GM12878 (cell line): ENCODE data around the gene AKAP17A. TPM values are rescaled to one million over a fixed set of nuclear protein-coding genes. Genes with fewer than 3 reads are reported as not detected.

Source experiments
- ATAC-seq: fragments of 200-7000 bp; cut with Tn5 transposase; 3 replicates; pipeline ENCODE4 v1.9.1; 2020; ENCODE audit warnings: mild to moderate bottlenecking, moderate library complexity
- BruUV-seq: library from RNA; stranded (reverse); fragments of 400-500 nt; replicated peaks from 2 replicates; lab custom pipeline; 2021; lab: Mats Ljungman, UMichigan
- CTCF ChIA-PET: fragments of 300-600 bp; sonication (Branson Sonifier 250); formaldehyde crosslinking; extraction: SDS; loops from one replicate; lab custom pipeline; 2021; ENCODE audit warnings: inconsistent platforms; lab: Yijun Ruan, JAX
- POLR2A ChIA-PET: fragments of 350-600 bp; formaldehyde crosslinking; extraction: SDS; loops from one replicate; lab custom pipeline; 2021; ENCODE audit warnings: inconsistent platforms; lab: Charles Lee
- RAD21 ChIA-PET: fragments of 300-600 bp; sonication (Branson Sonifier 250); formaldehyde crosslinking; loops from one replicate; lab custom pipeline; 2023; ENCODE audit warnings: antibody characterized with exemption; ENCODE audit not compliant: unreplicated experiment; lab: Charles Lee
- SMC1A ChIA-PET: fragments of 300-600 bp; sonication (Branson Sonifier 250); formaldehyde crosslinking; loops from one replicate; lab custom pipeline; 2023; ENCODE audit not compliant: unreplicated experiment, uncharacterized antibody; lab: Charles Lee
- DNase-seq: peaks from one replicate; pipeline ENCODE4 v3.0.0-alpha.2; 2011; ENCODE audit warnings: low read depth, low spot score
- FAIRE-seq: peaks from 3 replicates; lab custom pipeline; 2011; peaks lifted over from hg19 to GRCh38; lab: Jason Lieb, UNC
- H2AFZ ChIP-seq: 2 replicates; pipeline ENCODE4 v1.6.0; 2011; ENCODE audit warnings: low read depth, low read length, control low read depth; ENCODE audit not compliant: control insufficient read depth
- H3K27ac ChIP-seq: 2 replicates; pipeline ENCODE4 v1.5.1; 2011; ENCODE audit warnings: control low read depth; ENCODE audit not compliant: control insufficient read depth, insufficient read depth
- H3K27me3 ChIP-seq, 2 experiments: replicated peaks in 1 of 2; 2 replicates each; pipeline versions ENCODE4 v1.6.0 to v1.6.1; 2011; ENCODE audit warnings: low read length in 1 of 2; ENCODE audit not compliant: control insufficient read depth in 2 of 2, insufficient read depth in 2 of 2
- H3K36me3 ChIP-seq, 2 experiments: 2 replicates each; pipeline ENCODE4 v1.5.1; 2011; ENCODE audit warnings: low read length in 1 of 2; ENCODE audit not compliant: control insufficient read depth in 2 of 2, insufficient read depth in 2 of 2
- H3K4me1 ChIP-seq: 2 replicates; pipeline ENCODE4 v1.6.1; 2011; ENCODE audit warnings: mild to moderate bottlenecking, low read length, moderate library complexity, mixed read lengths; ENCODE audit not compliant: control insufficient read depth, insufficient read depth
- H3K4me2 ChIP-seq: 2 replicates; pipeline ENCODE4 v1.6.0; 2011; ENCODE audit warnings: control low read depth; ENCODE audit not compliant: control insufficient read depth, insufficient read depth
- H3K4me3 ChIP-seq: fragments of 200-600 bp; sonication (generic); 2 replicates; pipeline ENCODE4 v1.5.1; 2016
- H3K79me2 ChIP-seq: 2 replicates; pipeline ENCODE4 v1.6.0; 2011; ENCODE audit warnings: low read length; ENCODE audit not compliant: control insufficient read depth, insufficient read depth
- H3K9ac ChIP-seq: 2 replicates; pipeline ENCODE4 v1.8.0; 2011; ENCODE audit warnings: low read length, control low read depth, mixed read lengths; ENCODE audit not compliant: control insufficient read depth, insufficient read depth
- H3K9me3 ChIP-seq: replicated peaks from 3 replicates; pipeline ENCODE4 v1.5.1; 2011; ENCODE audit warnings: mild to moderate bottlenecking, low read length; ENCODE audit not compliant: control insufficient read depth, insufficient read depth
- H4K20me1 ChIP-seq: 2 replicates; pipeline ENCODE4 v1.6.0; 2011; ENCODE audit not compliant: control insufficient read depth, insufficient read depth
- BHLHE40 ChIP-seq, 2 experiments: fragments of 450-650 bp in 1 of 2; IDR thresholded peaks; 2 replicates each; pipeline ENCODE4 v1.6.1; 2011 to 2017; ENCODE audit warnings: low read depth in 2 of 2, borderline replicate concordance in 1 of 2, improper control_type of control experiment in 1 of 2, low read length in 1 of 2, mild to moderate bottlenecking in 1 of 2
- CBX5 ChIP-seq: sonication (generic); IDR thresholded peaks from 2 replicates; pipeline ENCODE4 v1.6.1; 2016; ENCODE audit warnings: low read depth, moderate library complexity, mild to moderate bottlenecking, inconsistent platforms
- EGR1 ChIP-seq, 2 experiments: IDR thresholded peaks; 1 replicate in 1 of 2; 2 replicates in 1 of 2; pipeline ENCODE4 v1.6.1; 2011 to 2012; ENCODE audit warnings: low read depth in 2 of 2, low read length in 2 of 2, borderline replicate concordance in 1 of 2, mild to moderate bottlenecking in 1 of 2, moderate library complexity in 1 of 2
- JUNB ChIP-seq: IDR thresholded peaks from 2 replicates; pipeline ENCODE4 v1.6.1; 2016; ENCODE audit warnings: antibody characterized with exemption, mild to moderate bottlenecking
- NR2C2 ChIP-seq: IDR thresholded peaks from 2 replicates; pipeline ENCODE4 v1.6.1; 2011; ENCODE audit warnings: borderline replicate concordance, low read depth; ENCODE audit not compliant: control insufficient read depth, insufficient read length
- PAX5 ChIP-seq: IDR thresholded peaks from 2 replicates; pipeline ENCODE4 v1.6.1; 2011; ENCODE audit warnings: low read depth, low read length, borderline replicate concordance
- RFX5 ChIP-seq: IDR thresholded peaks from 2 replicates; pipeline ENCODE4 v1.6.1; 2011; ENCODE audit warnings: low read depth, low read length, improper control_type of control experiment
- SREBF2 ChIP-seq: IDR thresholded peaks from 2 replicates; pipeline ENCODE4 v1.6.1; 2012; ENCODE audit warnings: mild to moderate bottlenecking, low read length
- TBL1XR1 ChIP-seq: IDR thresholded peaks from 2 replicates; pipeline ENCODE4 v1.6.1; 2012; ENCODE audit warnings: low read depth, low read length, improper control_type of control experiment
- TCF7 ChIP-seq: IDR thresholded peaks from 2 replicates; pipeline ENCODE4 v1.6.1; 2014; ENCODE audit warnings: antibody characterized with exemption, borderline replicate concordance
- WGBS: methylation state at CpG from one replicate; pipeline ENCODE4 v1.1.6; 2016; ENCODE audit warnings: low lambda C conversion rate; ENCODE audit not compliant: insufficient replicate concordance, insufficient coverage; ENCODE audit errors: missing lambda C conversion rate; 5-methylcytosine and 5-hydroxymethylcytosine counted together
- in situ Hi-C: fragments of 300-500 bp; cut with MboI; formaldehyde crosslinking; loops from 9 replicates; pipeline ENCODE4 v1.14.3; 2018; ENCODE audit warnings: mixed read lengths
- intact Hi-C: fragments of 100-400 bp; cut with micrococcal nuclease; formaldehyde crosslinking; loops from one replicate; pipeline ENCODE4 v1.14.2; 2022; ENCODE audit not compliant: unreplicated experiment
- polyA plus RNA-seq, 11 experiments: library from polyadenylated mRNA; depleted of rRNA in 4 of 11; unstranded in 6 of 11; stranded (reverse) in 5 of 11; fragments of >200 nt; fragmentation: Nextera tagmentation in 4 of 11; fragmentation: Illumina TruSeq in 1 of 11; extraction: Ambion mirVana in 4 of 11; extraction: Trizol in 1 of 11; gene quantifications; 1 replicate in 1 of 11; 2 replicates in 10 of 11; pipeline versions ENCODE4 v1.2.1 to v1.2.3, GENCODE V29; 2011 to 2016; ENCODE audit warnings: inconsistent platforms in 2 of 11, missing spikeins in 2 of 11, low read depth in 1 of 11
- total RNA-seq, 4 experiments: library from RNA; depleted of rRNA in 3 of 4; stranded (reverse); fragments of >200 nt in 3 of 4; fragmentation: Illumina TruSeq in 1 of 4; extraction: Trizol in 1 of 4; gene quantifications; 2 replicates each; pipeline versions ENCODE4 v1.2.1 to v1.2.3, GENCODE V29; 2013 to 2021
- TF ChIP-seq, protein P1 (sequence below): IDR thresholded peaks from 2 replicates; pipeline ENCODE4 v1.6.1; 2012; ENCODE audit warnings: low read depth, low read length, improper control_type of control experiment
- TF ChIP-seq, protein P2 (sequence below): fragments of 450-650 bp; IDR thresholded peaks from 2 replicates; pipeline ENCODE4 v1.6.1; 2017; ENCODE audit warnings: antibody characterized with exemption, mild to moderate bottlenecking, moderate library complexity
- TF ChIP-seq, protein P3 (sequence below): IDR thresholded peaks from 2 replicates; pipeline ENCODE4 v1.6.1; 2012; ENCODE audit warnings: low read length, inconsistent platforms

AKAP17A gene
- total and polyA plus RNA-seq, 10 of the 15 experiments (the other 5 are each of a cell fraction or from before 2014, with no cell fraction given) = 3.0 to 55.8 (median 25.5) TPM

DNA sequence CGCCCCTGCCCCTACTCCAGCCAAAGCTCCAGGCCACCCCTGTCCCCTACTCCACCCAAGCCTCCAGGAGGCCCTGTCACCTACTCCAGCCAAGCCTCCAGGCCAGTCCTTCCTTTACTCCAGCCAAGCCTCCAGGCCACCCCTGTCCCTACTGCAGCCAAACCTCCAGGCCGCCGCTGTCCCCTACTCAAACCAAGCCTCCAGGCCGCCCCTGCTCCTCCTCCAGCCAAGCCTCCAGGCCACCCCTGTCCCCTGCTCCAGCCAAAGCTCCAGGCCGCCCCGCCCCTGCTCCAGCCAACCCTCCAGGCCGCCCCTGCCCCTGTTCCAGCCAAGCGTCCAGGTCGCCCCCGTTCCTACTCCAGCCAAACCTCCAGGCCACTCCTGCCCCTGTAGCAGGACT is 18.4 kb downstream of the AKAP17A start:
- SMC1A ChIA-PET = no interaction called here
- intact Hi-C loops = no loop called here

DNA sequence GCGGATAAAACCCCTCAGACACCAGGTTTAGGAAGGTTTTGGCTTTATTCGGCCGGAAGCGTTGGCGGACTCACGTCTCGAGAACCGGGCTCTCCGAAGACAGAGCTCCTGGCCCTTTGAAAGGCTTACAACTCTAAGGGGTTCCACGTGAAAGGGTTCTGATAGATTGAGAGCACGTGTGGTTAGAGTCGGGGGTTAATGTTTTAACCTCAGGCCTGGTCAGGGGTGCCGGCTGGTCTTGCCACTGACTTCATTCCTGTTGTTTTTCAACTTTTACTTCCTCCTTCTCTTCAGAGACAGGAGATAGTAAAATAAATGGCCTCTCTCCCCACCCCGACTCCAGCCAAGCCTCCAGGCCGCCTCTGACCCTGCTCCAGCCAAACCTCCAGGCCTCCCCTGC is 18.8 kb downstream of the AKAP17A start:
- H3K27me3 ChIP-seq = no peaks in the 10 kb centered on the region; a peak in 1 of 4 replicates
- peak; percentile 69 for ATAC-seq
- H4K20me1 ChIP-seq = no peaks in the 10 kb centered on the region
- no peak overlapping the region for H3K4me3 ChIP-seq
- ChIA-PET CTCF (no interaction called here), RAD21 (no interaction called here), POLR2A (no interaction called here), SMC1A (no interaction called here)
- no peaks in the 10 kb centered on the region; the same call in 1 of the 2 replicates for H3K4me1 ChIP-seq
- no peak for FAIRE-seq
- no peak overlapping the region for H2AFZ ChIP-seq
- in situ Hi-C loops = no loop called here
- no peak overlapping the region for H3K27ac ChIP-seq
- BruUV-seq = no TSS peak
- 54% methylated on average over 15 of the region's 15 CpGs for WGBS
- H3K79me2 ChIP-seq = no peaks in the 10 kb centered on the region
- no peak for DNase-seq
- H3K36me3 ChIP-seq = no peaks in the 10 kb centered on the region
- H3K9ac ChIP-seq = no peak overlapping the region
- intact Hi-C loops = no loop called here
- H3K9me3 ChIP-seq = no peaks in the 10 kb centered on the region
- no peak overlapping the region for H3K4me2 ChIP-seq
- no peak for TF ChIP-seq NR2C2
- no peak for TF ChIP-seq JUNB
- no peak for TF ChIP-seq SREBF2
- TF ChIP-seq, protein P1, sequence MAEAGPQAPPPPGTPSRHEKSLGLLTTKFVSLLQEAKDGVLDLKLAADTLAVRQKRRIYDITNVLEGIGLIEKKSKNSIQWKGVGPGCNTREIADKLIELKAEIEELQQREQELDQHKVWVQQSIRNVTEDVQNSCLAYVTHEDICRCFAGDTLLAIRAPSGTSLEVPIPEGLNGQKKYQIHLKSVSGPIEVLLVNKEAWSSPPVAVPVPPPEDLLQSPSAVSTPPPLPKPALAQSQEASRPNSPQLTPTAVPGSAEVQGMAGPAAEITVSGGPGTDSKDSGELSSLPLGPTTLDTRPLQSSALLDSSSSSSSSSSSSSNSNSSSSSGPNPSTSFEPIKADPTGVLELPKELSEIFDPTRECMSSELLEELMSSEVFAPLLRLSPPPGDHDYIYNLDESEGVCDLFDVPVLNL = no peak
- TF ChIP-seq PAX5 = 0 out of 2 replicates have a peak, but pooled peaks have one; percentile 22
- TF ChIP-seq TBL1XR1 = no peak
- no peak for TF ChIP-seq TCF7
- TF ChIP-seq, protein P2, sequence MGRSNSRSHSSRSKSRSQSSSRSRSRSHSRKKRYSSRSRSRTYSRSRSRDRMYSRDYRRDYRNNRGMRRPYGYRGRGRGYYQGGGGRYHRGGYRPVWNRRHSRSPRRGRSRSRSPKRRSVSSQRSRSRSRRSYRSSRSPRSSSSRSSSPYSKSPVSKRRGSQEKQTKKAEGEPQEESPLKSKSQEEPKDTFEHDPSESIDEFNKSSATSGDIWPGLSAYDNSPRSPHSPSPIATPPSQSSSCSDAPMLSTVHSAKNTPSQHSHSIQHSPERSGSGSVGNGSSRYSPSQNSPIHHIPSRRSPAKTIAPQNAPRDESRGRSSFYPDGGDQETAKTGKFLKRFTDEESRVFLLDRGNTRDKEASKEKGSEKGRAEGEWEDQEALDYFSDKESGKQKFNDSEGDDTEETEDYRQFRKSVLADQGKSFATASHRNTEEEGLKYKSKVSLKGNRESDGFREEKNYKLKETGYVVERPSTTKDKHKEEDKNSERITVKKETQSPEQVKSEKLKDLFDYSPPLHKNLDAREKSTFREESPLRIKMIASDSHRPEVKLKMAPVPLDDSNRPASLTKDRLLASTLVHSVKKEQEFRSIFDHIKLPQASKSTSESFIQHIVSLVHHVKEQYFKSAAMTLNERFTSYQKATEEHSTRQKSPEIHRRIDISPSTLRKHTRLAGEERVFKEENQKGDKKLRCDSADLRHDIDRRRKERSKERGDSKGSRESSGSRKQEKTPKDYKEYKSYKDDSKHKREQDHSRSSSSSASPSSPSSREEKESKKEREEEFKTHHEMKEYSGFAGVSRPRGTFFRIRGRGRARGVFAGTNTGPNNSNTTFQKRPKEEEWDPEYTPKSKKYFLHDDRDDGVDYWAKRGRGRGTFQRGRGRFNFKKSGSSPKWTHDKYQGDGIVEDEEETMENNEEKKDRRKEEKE = no peak
- peak; percentile 49 to 56; a peak in 2 of 4 replicates for TF ChIP-seq BHLHE40 (IDR thresholded peaks at IDR 0.05; ENCODE audit: borderline replicate concordance in 1 of 2, low read depth in 2 of 2, low read length in 1 of 2)
- TF ChIP-seq, protein P3, sequence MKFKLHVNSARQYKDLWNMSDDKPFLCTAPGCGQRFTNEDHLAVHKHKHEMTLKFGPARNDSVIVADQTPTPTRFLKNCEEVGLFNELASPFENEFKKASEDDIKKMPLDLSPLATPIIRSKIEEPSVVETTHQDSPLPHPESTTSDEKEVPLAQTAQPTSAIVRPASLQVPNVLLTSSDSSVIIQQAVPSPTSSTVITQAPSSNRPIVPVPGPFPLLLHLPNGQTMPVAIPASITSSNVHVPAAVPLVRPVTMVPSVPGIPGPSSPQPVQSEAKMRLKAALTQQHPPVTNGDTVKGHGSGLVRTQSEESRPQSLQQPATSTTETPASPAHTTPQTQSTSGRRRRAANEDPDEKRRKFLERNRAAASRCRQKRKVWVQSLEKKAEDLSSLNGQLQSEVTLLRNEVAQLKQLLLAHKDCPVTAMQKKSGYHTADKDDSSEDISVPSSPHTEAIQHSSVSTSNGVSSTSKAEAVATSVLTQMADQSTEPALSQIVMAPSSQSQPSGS = no peak
- TF ChIP-seq CBX5 = no peak
- no peak for TF ChIP-seq RFX5

More for the DNA sequence above, 18.4 kb downstream of the AKAP17A start:
- Histone ChIP-seq H3K36me3 (no peaks in the 10 kb centered on the region), H3K79me2 (no peaks in the 10 kb centered on the region), H3K4me1 (no peaks in the 10 kb centered on the region; the same call in 1 of the 2 replicates), H3K4me3 (no peak overlapping the region), H3K27me3 (no peaks in the 10 kb centered on the region; a peak in 1 of 4 replicates), H3K9ac (no peak overlapping the region), H3K4me2 (no peak overlapping the region), H2AFZ (no peak overlapping the region), H3K27ac (no peak overlapping the region), H3K9me3 (no peaks in the 10 kb centered on the region), H4K20me1 (no peaks in the 10 kb centered on the region)
- FAIRE-seq = no peak
- BruUV-seq = no TSS peak
- ChIA-PET CTCF (no interaction called here), POLR2A (no interaction called here), RAD21 (no interaction called here)
- WGBS = 66% methylated on average over 9 of the region's 10 CpGs
- in situ Hi-C loops = no loop called here
- peak; percentile 37 for ATAC-seq
- no peak for TF ChIP-seq EGR1 (IDR thresholded peaks at IDR 0.05; ENCODE audit: borderline replicate concordance in 1 of 2, low read depth in 2 of 2, low read length in 2 of 2)
- DNase-seq = no peak
